Activated gamma-delta T cell treated with Interleukin-2 at 50 U/mL for 16 hours (primary cell): ENCODE results near the gene PI4K2A.
"Not testable (repeated sequence)": the region's sequence is repeated elsewhere in the genome, so short reads cannot be mapped to it uniquely, and the experiment has no call there.

Experiments used
- DNase-seq: peaks from one replicate; pipeline ENCODE4 v3.0.0-alpha.2; 2020

The PI4K2A gene

DNA sequence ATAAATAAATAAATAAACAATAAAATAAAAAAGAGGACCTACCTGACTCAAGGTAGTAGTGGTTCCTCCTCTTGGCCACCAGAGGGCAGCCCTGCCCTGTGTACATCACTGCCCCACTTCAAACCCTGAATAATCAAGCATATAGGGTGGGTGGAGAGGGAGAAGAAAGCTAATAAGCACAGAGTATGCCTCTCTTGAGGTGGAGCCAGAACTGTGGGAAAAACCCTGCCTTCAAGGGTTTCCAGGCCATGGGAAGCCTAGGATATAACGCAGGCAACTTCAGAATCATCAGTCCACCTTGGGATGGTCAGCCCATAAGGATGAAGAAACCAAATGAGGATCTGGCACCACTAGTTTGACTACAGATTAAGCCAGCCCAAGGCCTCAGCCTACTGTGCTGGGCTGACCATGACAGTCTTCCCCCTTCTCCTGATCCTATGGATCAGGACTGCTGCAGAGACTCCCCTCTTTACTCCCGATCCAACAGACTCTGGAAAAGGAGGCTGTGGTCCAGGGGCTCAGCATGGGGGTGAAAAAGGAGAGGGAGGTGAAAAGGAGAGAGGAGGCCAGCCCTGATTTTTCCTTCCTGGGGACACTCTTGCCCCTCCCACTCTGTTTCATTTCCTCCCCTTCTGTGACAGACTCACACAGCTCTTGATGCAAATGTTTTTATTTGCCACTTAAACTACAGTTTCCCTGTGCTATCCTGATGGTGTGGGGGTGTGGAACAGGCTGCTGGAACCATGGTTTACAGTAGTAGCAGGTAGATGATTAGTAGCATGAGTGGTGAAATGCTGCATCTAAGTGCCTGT, 36.5 kb downstream of the PI4K2A start:
- peak; percentile 46 for DNase-seq

DNA sequence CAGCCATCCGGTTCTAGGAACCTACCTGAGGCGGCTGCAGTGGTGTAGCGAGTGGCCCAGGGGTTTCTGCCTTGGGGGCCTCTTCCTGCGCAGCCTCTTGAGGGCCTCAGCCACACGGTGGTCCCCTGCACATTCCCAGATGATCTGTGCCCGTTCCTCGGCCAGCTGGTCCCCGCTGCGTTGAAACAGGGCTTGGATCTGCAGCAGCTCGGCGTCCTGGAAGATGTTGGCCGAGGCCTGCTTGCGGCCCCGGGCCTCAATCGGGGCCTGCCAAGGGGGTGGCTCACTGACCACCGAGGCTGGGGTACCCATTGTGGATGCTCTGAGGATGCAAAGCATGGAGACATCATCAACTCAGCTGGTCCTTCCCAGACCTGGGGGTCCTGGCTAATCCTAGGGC, 39.1 kb downstream of the PI4K2A start:
- no peak for DNase-seq

DNA sequence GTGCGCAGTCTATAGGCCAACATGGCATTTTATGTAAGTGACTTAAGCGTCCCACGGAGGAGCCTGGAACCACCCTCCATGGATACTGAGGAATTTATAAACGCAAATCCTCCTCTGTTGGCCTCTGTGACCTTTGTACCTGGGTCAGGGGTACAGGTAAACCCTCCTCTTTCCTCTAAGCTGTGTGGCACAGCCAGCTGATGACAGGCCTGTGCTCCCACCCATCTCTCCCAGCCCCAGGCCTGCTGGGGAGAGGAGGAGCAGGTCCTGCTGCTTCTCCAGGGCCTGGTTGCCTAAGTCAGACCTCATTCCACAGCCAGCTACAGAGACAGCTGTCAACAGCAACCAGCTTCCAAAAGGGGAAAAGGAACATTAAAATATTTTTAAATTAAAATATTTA, 41.6 kb downstream of the PI4K2A start:
- no peak for DNase-seq

DNA sequence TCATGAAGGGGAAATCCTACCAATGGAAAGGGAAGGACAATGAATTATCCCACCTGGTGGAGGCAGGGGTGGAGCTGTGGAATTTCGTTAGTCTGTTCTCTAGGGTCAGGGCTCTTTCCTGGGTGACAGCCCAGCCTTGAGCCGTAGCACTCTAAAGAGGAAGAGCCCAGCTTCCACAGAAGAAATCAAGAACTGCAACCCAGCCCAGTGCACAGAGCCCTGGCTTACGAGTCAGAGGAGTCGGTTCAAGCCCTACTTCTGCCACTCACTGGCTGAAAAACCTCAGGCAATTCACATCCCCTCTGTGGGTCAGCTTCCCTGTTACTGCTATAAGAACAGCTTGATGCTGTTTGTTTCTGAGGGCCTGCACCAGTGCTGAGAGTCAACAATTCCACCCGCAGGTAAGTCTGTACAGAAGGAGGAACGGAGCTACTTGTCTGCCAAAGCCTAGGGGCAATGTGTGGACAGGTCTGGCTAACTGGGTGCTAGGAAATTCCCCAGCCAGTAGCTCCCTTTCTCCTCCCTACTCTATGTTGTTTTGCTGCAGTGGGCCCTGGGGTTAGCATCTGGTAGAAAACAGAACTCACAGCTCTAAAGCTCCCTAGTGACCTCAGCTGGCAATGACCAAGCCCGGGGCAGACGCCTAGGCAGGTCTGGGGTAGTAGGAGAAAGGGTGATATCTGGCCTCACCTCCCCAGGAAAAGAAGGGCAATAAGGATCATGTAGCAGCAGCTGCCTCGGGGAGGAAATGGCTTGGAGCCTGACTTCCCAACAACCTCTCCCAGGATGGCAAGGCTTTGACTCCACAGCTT, 43.3 kb downstream of the PI4K2A start:
- no peak for DNase-seq

DNA sequence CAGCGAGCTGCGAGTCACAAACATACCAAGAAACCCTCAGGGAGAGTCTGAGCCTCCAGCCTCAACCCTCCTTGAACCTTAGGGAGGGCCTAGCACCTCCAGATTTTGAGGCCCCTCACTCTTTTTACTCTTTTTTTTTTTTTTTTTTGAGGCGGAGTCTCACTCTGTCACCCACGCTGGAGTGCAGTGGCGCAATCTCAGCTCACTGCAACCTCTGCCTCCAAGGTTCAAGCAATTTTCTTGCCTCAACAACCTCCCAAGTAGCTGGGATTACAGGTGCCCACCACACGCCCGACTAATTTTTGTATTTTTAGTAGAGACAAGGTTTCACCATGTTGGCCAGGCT, 43.9 kb downstream of the PI4K2A start:
- not testable (repeated sequence) for DNase-seq

DNA sequence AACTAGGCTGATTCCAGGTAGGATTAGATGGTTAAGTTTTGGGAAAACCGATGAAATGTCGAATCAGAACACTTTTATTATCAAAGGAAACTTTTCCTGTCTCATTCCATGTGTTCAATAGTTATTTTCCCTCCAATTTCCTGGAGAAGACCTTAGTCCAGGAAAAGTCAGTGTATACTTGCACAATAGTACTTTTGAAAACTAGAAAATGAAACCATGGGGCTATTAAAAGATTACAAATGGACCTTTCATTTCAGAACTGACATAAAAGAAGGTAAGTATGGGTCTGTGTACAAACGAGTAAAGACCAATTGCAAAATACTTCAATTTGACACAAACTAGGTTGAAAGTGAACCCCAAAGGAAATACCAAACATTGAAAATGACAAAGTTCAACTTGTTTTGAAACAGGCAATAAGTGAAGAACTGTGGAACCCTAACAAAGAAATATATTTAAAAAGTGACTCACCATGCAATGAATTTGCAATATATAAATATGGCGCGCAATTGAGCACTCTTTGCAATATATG, 44.5 kb downstream of the PI4K2A start:
- DNase-seq = no peak

DNA sequence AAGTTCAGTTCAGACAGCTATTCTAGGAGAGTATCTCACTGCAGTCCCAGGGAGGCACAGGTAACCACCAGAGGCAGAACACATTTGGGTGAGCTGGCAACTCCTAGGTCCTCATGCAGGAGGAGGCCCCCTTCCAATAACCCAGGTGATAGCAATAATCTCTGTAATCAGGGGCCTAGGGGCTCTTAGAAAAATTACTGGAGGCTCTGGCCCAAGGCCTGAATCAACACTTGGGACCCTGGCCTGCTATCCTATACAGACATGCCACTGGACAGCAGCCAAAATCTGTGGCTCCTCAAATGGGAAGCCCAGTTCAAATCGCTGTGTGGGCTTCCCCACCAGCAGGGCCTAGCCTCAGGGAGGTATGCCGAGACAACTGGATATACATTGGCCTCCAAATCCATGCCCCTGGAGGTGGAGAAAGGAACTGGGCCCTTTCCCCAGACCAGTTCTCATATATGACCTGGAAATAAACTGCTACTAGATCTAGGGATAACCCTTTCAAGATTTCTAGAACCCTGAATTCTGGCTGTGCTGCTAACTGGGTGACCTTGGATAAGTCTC, 45.0 kb downstream of the PI4K2A start:
- DNase-seq = no peak

DNA sequence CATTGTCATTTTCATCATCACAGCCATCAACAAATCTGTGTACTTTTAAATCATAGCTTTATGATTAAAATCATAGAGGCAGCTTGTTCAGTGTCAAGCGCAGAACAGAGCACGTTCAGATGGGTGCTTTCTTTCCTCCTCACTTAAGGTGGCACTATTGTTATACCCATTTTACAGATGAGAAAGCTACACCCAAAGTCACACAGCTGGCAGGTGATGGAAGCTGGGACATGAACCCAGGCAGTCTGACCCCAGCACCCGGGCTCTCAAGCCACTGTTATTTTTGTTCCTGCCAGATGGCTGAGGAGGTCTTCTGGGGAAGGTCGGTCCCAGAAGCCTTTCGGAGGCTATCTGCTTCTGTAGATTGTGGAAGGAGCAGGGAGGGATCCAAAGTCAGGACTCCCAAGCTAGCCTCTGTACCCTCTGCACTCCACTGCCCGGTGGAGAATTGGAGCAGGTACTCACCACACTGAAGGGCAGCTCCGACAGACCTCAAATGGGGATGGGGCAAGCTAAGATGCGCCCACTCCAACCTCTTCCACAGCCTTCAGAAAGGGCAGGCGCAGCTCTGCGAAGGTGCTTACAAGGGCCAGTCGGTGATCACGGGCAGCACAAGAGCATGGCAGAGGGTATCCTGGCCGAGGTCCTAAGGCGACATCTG, 46.0 kb downstream of the PI4K2A start:
- DNase-seq = no peak

DNA sequence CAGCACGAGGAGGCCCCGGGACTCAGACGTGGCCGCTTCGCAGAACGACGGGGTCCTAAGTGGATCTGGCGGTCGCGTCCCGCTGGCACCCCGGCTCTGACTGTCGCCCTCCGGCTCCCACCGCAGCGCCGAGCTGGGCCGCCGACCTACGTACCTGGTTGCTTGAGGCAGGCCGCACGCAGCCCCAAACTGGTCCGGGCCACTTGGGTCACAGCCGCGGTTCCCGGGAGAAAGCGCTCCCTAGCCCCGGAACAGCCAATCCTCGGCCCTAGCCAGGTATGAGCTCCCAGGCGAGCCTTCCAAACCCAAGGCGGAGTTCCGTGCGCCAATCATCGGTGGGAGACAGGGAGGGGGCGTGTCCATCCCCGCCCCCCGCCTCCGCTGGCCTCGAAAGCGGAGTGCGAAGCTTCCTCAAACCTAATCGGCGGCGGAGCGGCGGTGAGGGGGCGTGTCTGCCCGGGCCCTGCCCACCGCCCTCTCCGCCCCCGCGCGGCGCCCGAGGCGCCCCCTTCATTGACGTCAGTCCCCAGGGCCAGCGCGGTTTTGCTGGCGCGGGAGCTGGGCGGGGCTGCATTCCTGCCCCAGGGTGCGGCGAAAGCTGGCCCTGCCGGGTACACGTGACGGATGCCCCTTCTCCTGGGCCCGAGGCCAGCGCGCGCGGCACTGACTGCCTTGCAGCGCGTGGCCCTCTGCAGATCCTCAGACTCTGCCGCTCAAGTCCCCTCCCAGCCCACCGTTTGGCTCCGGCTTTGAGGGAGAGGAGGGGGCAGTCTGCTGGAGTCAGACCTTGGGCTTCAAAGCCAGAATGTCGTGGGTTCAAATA, 46.7 kb downstream of the PI4K2A start, which contains the start of gene AVPI1:
Gene AVPI1 (minus strand): TSS at position 280 of the 823 bp plus-strand sequence. CDS start 7,336 bp downstream, outside the sequence.
- peak; percentile 94 for DNase-seq

DNA sequence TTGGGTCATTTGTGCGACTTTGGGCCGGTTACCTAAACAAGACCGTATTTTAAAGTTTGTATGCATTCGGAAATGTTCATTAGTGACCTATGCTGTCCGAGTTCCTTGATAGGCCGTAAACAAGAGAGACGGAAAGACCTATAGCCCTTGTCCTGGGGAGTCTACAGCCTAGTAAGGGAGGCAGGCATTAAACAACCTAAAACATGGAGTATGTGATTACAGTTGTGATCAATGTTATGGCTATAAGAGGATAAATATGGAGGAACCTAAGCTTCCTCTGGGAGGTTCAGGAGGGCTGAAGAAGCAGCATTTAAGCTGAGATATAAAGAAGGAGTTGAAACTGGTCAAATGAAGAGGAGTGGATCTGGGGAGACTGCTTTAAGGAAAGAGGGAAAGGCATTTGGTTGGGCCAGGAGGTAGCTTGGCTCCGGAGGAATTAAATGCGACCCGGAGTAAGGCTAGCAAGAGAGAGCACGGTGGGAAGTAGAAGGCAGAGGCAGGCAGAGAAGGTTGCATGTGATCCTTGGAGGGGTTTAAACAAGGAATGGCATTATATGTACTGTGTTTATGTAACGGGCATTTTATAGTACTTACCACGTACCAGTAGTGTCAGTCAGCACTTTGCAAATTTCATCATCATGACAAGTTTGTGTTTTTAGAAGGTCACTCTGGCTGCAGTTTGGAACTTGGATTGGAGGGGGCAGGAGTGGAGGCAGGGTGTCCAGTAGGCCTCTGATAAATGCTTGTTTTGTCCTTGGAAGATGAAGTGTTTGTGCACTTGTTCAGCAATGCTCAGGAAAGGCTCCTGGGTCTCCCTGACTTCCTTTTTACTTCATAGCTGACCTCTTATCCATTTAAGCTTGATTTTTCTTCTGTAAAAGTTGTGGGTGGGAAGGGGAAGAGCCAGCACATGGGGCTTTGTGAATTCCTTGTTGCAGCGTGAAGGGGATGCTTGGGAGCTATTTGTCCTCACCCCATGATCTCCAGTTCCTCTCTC, 47.6 kb downstream of the PI4K2A start:
- DNase-seq = no peak

DNA sequence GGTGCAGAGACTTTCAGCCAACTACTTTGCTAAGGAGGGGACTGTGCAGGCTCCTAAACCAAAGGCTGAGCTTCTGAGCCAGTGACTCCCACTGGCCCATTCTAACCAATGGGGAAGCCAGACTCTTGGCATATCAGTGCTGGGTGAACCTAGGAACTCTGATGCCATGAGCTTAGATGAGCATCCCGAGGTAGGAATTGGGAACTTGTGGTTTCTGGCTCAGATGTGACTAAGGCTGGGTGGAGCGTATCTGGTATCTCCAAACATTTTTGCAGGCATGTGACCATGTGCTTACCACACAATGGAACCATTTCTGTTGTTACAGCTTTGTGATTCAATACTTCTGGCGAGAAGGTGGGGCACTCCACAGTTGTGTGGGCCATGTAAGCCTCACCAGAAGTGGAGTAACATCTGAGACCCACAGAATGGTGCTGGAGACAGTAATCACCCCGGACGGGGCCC, 49.1 kb downstream of the PI4K2A start:
- no peak for DNase-seq

DNA sequence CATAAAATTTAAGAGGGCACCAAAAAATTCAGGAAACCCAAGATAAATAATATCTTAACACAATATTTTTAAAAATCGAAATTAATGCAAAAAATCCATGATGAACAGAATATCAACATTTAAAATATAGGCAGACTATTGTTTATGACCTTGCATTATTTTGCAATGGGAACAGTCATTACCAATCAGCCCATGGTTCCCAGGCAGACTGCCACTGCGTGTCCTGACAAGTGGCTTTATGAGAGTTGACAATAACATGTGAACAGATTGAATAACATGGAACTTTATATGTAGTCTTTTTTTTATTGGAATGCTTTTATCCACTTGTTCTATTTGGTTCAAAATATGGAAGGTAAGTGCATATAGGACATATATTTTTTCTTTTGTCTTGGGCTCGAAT, 49.7 kb downstream of the PI4K2A start:
- no peak for DNase-seq

DNA sequence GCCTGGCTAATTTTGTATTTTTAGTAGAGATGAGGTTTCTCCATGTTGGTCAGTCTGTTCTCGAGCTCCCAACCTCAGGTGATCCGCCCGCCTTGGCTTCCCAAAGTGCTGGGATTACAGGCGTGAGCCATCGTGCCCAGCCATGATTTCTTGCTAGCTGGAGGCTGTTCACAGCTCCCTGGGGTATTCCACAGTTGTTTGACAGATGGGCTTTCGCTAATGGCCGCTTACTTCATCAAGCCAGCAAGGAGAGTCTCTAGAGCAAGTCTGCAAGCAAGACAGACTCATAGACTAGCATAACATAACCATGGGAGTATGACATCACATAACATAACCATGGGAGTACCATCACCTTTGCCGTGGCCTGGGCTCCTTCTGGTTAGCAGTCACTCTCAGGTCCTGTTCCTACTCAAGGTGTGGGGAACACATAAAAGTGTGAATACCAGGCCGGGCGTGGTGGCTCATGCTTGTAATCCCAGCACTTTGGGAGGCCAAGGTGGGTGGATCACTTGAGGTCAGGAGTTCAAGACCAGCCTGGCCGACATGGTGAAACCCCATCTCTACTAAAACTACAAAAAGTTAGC, 57.7 kb downstream of the PI4K2A start:
- not testable (repeated sequence) for DNase-seq

DNA sequence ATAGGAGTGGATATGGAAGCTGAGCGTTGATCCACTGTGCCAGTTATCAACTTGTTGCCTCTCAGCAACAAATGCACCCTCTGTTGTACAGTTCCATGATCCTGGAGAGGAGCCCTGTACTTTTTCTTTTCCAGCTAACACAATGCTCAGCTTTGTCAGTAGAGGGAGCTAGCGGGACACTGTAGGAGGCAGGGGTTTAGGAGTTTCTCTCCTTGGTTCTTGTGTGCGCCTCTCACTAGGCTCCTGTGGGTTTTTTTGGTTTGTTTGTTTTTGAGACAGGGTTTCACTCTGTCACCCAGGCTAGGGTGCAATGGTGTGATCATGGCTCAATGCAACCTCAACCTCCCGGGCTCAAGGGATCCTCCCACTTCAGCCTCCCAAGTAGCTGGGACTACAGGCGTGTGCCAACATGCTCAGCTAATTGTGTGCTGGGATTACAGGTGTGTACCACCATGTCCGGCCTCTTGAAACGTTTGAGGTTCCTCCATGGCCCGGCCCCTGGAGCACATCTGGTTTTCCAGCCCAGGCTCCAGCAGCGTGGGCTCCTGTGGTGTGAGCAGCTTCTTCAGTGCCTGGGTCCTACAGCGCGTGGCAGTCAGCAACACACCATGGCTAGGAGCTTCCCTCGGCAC, 61.1 kb downstream of the PI4K2A start:
- peak; percentile 38 for DNase-seq

DNA sequence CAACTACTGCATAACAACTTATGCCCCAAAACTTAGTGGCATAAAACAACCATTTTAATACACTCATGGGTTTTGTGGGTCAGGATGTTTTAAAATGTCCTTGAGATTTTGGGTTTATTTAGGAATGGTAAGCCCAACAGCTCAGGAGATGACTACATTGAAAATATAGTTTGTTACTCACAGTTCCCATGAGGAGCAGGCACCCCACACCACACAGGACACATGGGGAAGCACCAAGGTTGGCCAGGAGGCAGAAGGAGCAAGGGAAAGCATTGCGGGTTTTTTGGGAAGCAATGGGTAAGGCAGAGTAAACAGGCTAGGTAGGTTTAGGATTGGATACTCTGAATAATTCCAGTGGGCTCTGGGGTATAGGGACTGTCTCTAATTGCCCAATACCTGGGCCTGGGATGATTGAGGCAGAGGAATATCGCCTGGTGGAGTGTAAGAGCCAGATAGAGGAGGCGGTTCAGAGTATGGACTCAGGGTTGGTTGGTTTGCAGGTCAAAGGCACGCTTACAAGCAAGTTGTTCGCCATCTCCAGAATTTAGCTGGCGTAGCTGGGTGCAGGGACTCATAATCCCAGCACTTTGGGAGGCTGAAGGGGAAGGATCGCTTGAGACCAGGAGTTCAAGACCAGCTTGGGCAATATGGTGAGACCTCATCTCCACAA, 63.1 kb downstream of the PI4K2A start:
- DNase-seq = no peak

DNA sequence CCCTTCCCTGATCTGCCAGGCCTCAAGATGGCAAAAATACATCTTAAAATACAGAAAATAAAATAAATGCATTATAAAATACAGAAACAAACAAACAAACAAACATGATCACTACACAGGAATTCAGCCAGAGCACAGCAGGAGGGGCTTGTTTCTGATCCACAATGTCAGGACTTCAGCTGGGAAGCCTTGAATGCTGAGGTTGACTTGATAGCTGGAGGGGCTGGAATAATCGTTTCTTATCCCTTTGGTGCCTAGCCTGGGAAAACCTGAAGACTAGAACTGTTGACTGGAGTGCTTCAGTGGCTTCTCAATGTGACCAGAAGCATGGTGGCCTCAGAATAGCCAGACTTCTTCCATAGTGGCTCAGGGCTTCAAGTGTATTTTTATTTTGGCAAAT, 63.9 kb downstream of the PI4K2A start:
- no peak for DNase-seq

DNA sequence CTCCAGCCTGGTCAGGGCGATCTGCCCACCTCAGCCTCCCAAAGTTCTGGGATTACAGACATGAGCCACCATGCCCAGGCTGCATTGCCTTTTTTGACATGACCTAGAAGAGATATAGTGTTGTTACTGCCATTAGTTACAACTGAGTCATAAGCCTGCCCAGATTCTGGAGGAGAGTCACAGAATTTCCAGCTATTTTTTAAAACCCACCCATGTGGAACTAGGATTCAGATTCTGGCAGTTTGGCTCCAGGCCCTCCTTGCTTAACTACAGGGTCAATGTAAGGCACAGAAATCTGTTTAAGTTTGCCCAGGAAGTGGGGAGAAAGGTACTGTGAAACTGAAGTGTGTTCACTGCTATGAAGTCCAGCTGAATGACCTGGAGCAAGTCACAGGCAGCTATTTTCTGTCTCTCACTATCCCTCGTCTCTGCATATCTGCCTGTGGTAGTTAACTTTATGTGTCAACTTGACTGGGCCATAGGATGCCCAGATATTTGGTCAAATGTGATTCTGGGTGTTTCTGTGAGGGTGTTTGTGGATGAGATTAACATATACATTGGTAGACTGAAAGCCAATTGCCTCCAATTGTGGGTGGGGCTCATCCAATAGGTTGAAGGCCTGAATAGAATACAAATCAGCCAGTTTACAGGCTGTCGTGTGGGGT, 64.7 kb downstream of the PI4K2A start:
- no peak for DNase-seq

DNA sequence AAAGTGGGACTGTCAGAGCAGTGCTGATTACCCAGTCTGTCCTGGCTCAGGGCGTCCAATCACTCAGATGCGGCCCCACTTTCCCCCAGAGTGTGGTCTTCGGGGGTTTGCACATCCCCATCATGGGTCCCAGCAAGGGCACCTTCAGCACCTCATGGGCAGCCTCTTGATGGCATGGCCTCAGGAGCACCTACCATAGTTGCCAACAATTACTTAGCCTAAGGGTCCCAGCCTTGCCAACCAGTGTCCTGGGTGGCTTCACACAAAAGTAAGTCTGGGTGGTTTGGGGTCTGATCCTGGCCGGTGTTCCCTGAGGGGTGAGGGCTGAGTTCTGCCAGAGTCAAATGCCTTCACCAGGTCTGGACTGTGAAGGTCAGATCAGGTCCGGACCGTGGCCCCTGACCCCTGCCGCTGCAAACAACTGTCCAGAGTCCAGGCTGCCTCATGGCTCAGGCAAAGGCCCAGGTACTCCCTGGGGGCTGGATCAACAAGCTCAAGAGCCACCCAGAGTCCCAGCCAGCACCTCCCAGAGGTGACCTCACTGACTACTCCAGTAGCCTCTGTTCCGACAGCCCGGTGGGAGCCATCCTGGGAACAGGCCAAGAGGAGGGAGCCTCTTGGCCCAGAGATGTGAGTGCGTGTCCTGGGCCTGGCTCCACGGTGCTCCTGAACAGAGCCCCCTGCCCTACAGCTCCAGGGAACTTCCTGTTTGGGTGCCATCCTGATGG, 66.8 kb downstream of the PI4K2A start:
- DNase-seq = no peak
